ENCODE data around the gene C10orf53. TPM values are rescaled to one million over a fixed set of nuclear protein-coding genes. Genes with fewer than 3 reads are reported as not detected.

The C10orf53 gene
- total RNA-seq, 1 donor from 2014 or later, result not detected

DNA sequence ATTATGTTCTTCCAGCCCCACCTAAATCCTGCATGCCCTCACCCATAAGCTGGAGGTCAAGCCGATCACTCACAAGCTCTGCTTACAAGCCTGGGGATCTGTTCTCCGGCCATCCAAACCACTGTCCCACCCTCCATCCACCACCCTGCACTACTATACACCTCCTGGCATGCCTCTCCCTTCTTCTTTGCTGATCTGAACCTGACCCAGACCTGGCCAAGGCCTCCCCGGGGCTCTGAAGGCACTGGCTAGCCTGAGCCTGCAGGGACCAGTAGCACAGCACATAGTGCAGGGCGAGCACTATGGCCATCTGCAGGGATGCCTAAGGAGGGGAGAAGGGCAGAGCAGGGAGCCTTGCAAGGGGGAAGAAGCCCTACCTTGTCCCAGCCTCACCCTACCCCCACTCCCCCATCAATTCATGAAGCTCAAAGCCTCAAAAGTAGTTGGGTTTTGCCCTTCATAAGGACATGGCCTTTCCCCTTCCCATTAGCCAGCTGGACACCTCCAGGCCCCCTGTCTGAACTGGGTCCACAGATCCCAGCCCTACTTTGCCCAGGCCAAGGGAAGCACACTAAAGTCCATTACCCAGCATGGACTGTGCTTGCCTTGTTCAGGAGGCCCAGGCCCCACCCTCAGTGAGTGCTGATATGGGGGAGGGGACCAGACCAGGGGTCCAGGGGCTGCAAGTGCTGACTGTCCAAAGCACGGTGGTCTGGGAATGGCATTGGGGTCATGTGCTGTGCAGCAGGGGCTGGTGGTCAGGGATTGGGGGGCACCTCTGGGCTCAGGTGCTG is 36.0 kb upstream of the C10orf53 start:
- H3K27ac ChIP-seq, result no peak overlapping the region
- H3K27ac Mint-ChIP-seq, result no peak overlapping the region
- no peaks in the 10 kb centered on the region for H3K9me3 Mint-ChIP-seq
- no peak for DNase-seq (ENCODE audit: low spot score)
- H4K20me1 ChIP-seq (ENCODE audit: low read depth), result no peaks in the 10 kb centered on the region
- H2AFZ ChIP-seq (replicated peaks), result no peak overlapping the region
- no peaks in the 10 kb centered on the region for H3F3A ChIP-seq (ENCODE audit: low read depth)
- no peaks in the 10 kb centered on the region for H3K9me3 ChIP-seq (ENCODE audit: low read depth)
- no peaks in the 10 kb centered on the region for H3K79me2 ChIP-seq (ENCODE audit: low read depth)
- H3K4me1 Mint-ChIP-seq, result no peaks in the 10 kb centered on the region
- no peak overlapping the region for H3K4me3 Mint-ChIP-seq
- H3K4me1 ChIP-seq, result no peaks in the 10 kb centered on the region
- no peak for TF ChIP-seq EZH2 (IDR thresholded peaks at IDR 0.05)
- TF ChIP-seq, protein P1, sequence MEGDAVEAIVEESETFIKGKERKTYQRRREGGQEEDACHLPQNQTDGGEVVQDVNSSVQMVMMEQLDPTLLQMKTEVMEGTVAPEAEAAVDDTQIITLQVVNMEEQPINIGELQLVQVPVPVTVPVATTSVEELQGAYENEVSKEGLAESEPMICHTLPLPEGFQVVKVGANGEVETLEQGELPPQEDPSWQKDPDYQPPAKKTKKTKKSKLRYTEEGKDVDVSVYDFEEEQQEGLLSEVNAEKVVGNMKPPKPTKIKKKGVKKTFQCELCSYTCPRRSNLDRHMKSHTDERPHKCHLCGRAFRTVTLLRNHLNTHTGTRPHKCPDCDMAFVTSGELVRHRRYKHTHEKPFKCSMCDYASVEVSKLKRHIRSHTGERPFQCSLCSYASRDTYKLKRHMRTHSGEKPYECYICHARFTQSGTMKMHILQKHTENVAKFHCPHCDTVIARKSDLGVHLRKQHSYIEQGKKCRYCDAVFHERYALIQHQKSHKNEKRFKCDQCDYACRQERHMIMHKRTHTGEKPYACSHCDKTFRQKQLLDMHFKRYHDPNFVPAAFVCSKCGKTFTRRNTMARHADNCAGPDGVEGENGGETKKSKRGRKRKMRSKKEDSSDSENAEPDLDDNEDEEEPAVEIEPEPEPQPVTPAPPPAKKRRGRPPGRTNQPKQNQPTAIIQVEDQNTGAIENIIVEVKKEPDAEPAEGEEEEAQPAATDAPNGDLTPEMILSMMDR (IDR thresholded peaks at IDR 0.05), result no peak
- TF ChIP-seq EZH2phosphoT487 (IDR thresholded peaks at IDR 0.05), result no peak
- no peak overlapping the region for H3K4me2 ChIP-seq
- peaks cover 19% of the 10 kb centered on the region for H3K27me3 Mint-ChIP-seq (ENCODE audit: insufficient read depth, low read depth)
- peaks cover 8% of the 10 kb centered on the region for H3K27me3 ChIP-seq
- no peaks in the 10 kb centered on the region for H3K36me3 ChIP-seq
- H3K36me3 Mint-ChIP-seq, result no peaks in the 10 kb centered on the region
- H3K9ac ChIP-seq, result no peak overlapping the region
- no peak overlapping the region for H3K4me3 ChIP-seq

DNA sequence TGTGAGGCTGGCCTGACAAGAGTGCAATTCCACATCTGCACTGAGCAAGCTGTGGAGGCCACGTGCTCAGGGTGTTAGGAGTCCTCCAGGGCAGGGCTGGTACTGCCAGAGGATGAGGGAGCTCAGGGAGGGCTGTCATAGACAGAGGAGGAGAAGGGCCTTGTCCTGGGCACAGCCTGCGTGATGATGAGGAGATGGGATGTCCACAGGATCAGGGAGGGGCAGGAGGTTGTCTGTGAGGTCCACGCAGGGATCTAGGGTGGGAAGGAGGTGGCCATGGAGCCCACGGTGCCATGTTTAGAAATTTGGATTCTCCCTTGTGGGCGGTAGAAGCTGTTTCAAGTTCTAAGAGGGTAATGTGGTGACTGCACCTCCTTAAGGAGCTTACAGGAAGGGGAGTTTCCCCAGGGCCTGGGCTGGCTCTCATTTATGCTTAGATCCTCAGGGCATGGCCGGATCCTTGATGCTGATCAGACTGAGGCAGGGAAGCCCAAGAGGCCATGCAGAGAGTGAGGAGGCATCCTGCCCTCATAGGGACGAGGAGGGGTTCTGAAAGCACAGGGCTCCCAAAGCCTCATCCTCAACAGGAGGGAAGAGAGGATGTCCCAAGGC is 35.3 kb upstream of the C10orf53 start:
- no peaks in the 10 kb centered on the region for H3F3A ChIP-seq (ENCODE audit: low read depth)
- no peaks in the 10 kb centered on the region for H3K9me3 Mint-ChIP-seq
- H3K36me3 Mint-ChIP-seq, result no peaks in the 10 kb centered on the region
- H3K4me3 Mint-ChIP-seq, result peak overlapping the region; percentile 11
- H3K4me1 Mint-ChIP-seq, result peaks cover 3% of the 10 kb centered on the region
- H3K27ac Mint-ChIP-seq, result no peak overlapping the region
- TF ChIP-seq EZH2phosphoT487 (IDR thresholded peaks at IDR 0.05) (no peak), EZH2 (IDR thresholded peaks at IDR 0.05) (no peak)
- TF ChIP-seq, protein P1 (IDR thresholded peaks at IDR 0.05), result no peak
- no peak overlapping the region for H3K4me3 ChIP-seq
- H3K9ac ChIP-seq, result no peak overlapping the region
- no peak overlapping the region for H2AFZ ChIP-seq (replicated peaks)
- H3K27ac ChIP-seq, result no peak overlapping the region
- H3K27me3 Mint-ChIP-seq (ENCODE audit: insufficient read depth, low read depth), result peaks cover 19% of the 10 kb centered on the region
- H3K27me3 ChIP-seq, result peaks cover 7% of the 10 kb centered on the region
- no peaks in the 10 kb centered on the region for H4K20me1 ChIP-seq (ENCODE audit: low read depth)
- no peaks in the 10 kb centered on the region for H3K79me2 ChIP-seq (ENCODE audit: low read depth)
- H3K4me1 ChIP-seq, result peaks cover 4% of the 10 kb centered on the region
- no peak overlapping the region for H3K4me2 ChIP-seq
- no peak for DNase-seq (ENCODE audit: low spot score)
- H3K9me3 ChIP-seq (ENCODE audit: low read depth), result no peaks in the 10 kb centered on the region
- no peaks in the 10 kb centered on the region for H3K36me3 ChIP-seq

DNA sequence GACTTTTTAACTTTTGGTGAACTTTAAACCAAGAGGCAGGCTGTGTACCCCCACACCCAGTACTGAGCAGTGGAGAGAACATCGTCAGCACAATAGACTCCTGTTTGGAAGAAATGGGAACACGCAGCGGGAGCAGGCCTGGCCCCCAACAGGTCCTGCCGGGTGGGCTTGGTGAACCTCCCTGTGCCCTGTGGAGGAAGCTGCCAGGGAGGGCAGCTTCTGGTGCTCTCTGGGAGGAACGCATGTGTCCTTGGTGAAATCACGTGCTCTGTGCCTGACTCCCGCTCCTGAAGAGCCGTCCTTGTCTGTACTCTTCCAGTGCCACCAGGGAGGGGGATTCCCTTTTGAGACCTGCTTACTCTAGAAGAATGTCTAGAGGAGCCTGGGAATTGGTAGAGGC is 34.0 kb upstream of the C10orf53 start:
- Mint-ChIP-seq H3K27ac (no peak overlapping the region), H3K4me1 (peaks cover 4% of the 10 kb centered on the region), H3K27me3 (ENCODE audit: insufficient read depth, low read depth) (peaks cover 19% of the 10 kb centered on the region), H3K36me3 (no peaks in the 10 kb centered on the region), H3K9me3 (no peaks in the 10 kb centered on the region), H3K4me3 (no peak overlapping the region)
- no peak overlapping the region for H3K27ac ChIP-seq
- H2AFZ ChIP-seq (replicated peaks), result no peak overlapping the region
- H3K4me3 ChIP-seq, result no peak overlapping the region
- peaks cover 7% of the 10 kb centered on the region for H3K27me3 ChIP-seq
- H3F3A ChIP-seq (ENCODE audit: low read depth), result no peaks in the 10 kb centered on the region
- H3K4me1 ChIP-seq, result peaks cover 8% of the 10 kb centered on the region
- no peaks in the 10 kb centered on the region for H3K9me3 ChIP-seq (ENCODE audit: low read depth)
- no peak overlapping the region for H3K9ac ChIP-seq
- no peaks in the 10 kb centered on the region for H4K20me1 ChIP-seq (ENCODE audit: low read depth)
- no peaks in the 10 kb centered on the region for H3K36me3 ChIP-seq
- no peak for DNase-seq (ENCODE audit: low spot score)
- H3K4me2 ChIP-seq, result no peak overlapping the region
- TF ChIP-seq EZH2phosphoT487 (IDR thresholded peaks at IDR 0.05), result no peak
- TF ChIP-seq, protein P1 (IDR thresholded peaks at IDR 0.05), result no peak
- TF ChIP-seq EZH2 (IDR thresholded peaks at IDR 0.05), result no peak
- H3K79me2 ChIP-seq (ENCODE audit: low read depth), result no peaks in the 10 kb centered on the region
